Ascending aorta (tissue), 2 donors: ENCODE data around the gene RFNG. TPM values are rescaled to one million over a fixed set of nuclear protein-coding genes. Genes with fewer than 3 reads are reported as not detected.

Source experiments
- DNase-seq, 2 donors: peaks; one replicate each; pipeline ENCODE4 v3.0.0-alpha.2; 2019; ENCODE audit warnings: low spot score in 2 of 2
- H3K27ac ChIP-seq, 2 donors: fragments of 200-600 bp; sonication (generic); one replicate each; pipeline ENCODE4 v1.5.1; 2016 to 2017; ENCODE audit warnings: mild to moderate bottlenecking in 1 of 2
- H3K27me3 ChIP-seq: fragments of 200-600 bp; sonication (generic); one replicate; pipeline ENCODE4 v1.5.1; 2017
- H3K36me3 ChIP-seq, 2 donors: fragments of 200-600 bp; sonication (generic); one replicate each; pipeline ENCODE4 v1.5.1; 2016
- H3K4me1 ChIP-seq, 2 donors: fragments of 200-600 bp; sonication (generic); one replicate each; pipeline ENCODE4 v1.5.1; 2016 to 2017; ENCODE audit warnings: mild to moderate bottlenecking in 1 of 2
- H3K4me3 ChIP-seq, 2 donors: fragments of 200-600 bp; sonication (generic); one replicate each; pipeline ENCODE4 v1.5.1; 2016 to 2017; ENCODE audit warnings: mild to moderate bottlenecking in 1 of 2
- H3K9me3 ChIP-seq, 2 donors: fragments of 200-600 bp; sonication (generic); one replicate each; pipeline ENCODE4 v1.5.1; 2016
- intact Hi-C: fragments of 100-400 bp; cut with DNase I; formaldehyde crosslinking; loops from one replicate; pipeline ENCODE4 v1.15.1; 2023
- total RNA-seq: library from RNA; depleted of rRNA; stranded (reverse); fragments of >200 nt; gene quantifications from one replicate; pipeline ENCODE4 v1.1.0, GENCODE V29; 2016
- TF ChIP-seq, protein P1 (sequence below), 3 experiments: fragments of 200-600 bp in 2 of 3; fragments of 450-650 bp in 1 of 3; sonication (generic) in 2 of 3; IDR thresholded peaks; one replicate each; pipeline ENCODE4 v1.5.1; 2016 to 2019; ENCODE audit warnings: antibody characterized with exemption in 3 of 3, mild to moderate bottlenecking in 1 of 3, moderate library complexity in 1 of 3

Gene RFNG
- total RNA-seq, 1 donor from 2014 or later = 73.7 TPM

DNA sequence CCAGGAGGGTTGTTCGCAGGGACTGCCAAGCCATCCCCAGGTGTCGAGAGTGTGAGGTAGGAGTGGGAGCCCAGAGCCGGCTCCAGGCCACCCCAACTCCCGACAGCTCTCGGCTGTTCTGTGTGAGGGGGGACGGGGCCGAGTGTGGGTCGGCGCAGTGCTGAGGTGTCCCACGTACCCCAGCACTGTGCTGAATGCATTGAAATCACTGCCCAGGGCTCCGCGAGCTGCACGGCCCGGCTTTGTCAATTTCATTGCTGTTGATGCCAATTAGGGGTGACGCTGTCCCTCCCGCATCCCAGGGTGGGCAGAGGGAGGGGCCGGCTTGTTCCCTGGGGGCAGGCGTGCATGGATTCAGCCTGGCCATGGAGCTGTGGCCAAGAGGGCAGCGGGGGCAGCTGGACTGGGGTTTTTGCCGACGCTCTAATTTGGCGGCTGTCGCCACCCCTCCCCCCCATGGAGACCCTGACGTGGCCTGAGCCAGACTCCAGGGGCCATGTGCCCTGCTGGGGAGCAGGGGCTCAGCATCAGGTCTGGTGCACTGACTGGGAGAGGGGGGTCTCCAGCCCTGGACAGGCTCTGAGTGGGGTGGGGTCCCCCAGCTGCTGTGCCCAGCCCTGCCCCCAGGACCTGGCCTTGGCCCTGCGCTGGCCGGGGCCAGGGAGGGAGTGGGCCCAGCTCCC is 43.2 kb downstream of the RFNG start:
- Histone ChIP-seq H3K4me3 (no peak overlapping the region), H3K36me3 (no peaks in the 10 kb centered on the region), H3K27ac (peak overlapping the region in 1 of 2 donors; percentile 58), H3K27me3 (no peaks in the 10 kb centered on the region), H3K4me1 (peaks cover 14 to 44% of the 10 kb centered on the region in 2 donors), H3K9me3 (no peaks in the 10 kb centered on the region)
- no peak for DNase-seq
- TF ChIP-seq, protein P1, sequence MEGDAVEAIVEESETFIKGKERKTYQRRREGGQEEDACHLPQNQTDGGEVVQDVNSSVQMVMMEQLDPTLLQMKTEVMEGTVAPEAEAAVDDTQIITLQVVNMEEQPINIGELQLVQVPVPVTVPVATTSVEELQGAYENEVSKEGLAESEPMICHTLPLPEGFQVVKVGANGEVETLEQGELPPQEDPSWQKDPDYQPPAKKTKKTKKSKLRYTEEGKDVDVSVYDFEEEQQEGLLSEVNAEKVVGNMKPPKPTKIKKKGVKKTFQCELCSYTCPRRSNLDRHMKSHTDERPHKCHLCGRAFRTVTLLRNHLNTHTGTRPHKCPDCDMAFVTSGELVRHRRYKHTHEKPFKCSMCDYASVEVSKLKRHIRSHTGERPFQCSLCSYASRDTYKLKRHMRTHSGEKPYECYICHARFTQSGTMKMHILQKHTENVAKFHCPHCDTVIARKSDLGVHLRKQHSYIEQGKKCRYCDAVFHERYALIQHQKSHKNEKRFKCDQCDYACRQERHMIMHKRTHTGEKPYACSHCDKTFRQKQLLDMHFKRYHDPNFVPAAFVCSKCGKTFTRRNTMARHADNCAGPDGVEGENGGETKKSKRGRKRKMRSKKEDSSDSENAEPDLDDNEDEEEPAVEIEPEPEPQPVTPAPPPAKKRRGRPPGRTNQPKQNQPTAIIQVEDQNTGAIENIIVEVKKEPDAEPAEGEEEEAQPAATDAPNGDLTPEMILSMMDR (IDR thresholded peaks at IDR 0.05) = no peak
- intact Hi-C loops = no loop called here

DNA sequence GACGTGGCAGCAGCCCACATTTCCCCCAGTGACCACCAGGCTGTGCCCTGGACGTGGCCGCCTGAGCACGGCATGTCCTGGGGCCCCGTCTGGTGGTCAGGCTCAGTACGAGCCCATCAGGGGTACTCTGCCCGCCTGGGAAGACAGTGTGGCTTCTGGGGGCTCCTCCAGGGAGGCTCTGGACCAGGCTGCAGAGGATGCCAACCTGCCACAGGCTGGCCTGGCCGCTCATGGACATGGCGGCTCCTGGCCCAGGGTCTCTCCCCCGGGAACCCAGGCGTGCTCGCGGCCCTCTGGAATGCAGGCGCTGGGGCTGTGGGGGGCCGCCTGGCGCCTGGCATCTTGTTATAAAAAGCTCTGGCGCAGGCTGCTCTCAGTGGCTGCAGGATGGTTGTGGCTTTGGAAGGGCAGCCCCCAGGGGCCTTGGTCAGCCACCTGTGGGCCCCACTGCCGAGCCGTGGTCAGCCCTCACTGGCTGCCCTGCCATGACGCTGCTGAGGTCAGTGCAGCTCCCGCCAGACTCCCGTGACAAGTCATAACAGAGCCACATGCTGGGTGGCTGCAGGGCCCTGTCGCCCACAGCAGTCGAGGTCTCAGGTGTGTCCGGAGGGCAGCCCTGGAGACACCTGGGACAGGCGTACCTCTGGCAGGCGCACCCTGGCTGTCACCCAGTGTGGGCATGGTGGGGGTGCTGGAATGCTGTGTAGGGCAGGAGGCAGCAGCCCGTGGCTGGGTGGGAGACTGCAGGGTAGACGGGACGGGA is 43.9 kb downstream of the RFNG start:
- no peaks in the 10 kb centered on the region for H3K36me3 ChIP-seq
- DNase-seq = no peak
- H3K27me3 ChIP-seq = no peaks in the 10 kb centered on the region
- TF ChIP-seq, protein P1 (IDR thresholded peaks at IDR 0.05) = peak in 1 of 3 experiments; percentile 10
- no peak overlapping the region for H3K4me3 ChIP-seq
- H3K9me3 ChIP-seq = no peaks in the 10 kb centered on the region
- peaks cover 21 to 44% of the 10 kb centered on the region in 2 donors for H3K4me1 ChIP-seq
- H3K27ac ChIP-seq = peak overlapping the region; percentile 56 to 58
- intact Hi-C loops = no loop called here

DNA sequence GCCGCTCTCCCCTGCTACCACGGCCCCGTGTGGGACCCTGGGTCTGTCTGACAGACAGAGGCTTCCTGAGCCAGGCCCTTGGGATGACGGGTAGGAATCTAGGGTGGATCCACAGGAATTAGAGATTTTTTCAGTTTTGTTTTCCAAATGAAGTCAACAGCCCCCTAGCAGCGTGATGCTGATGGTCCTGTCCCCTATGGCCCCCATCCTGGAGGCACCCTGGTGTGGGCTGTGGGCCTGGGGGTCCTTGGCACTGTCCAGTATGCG is 44.5 kb downstream of the RFNG start:
- H3K36me3 ChIP-seq = no peaks in the 10 kb centered on the region
- peaks cover 19 to 46% of the 10 kb centered on the region in 2 donors for H3K4me1 ChIP-seq
- no peak for DNase-seq
- H3K27me3 ChIP-seq = no peaks in the 10 kb centered on the region
- no peak overlapping the region for H3K4me3 ChIP-seq
- peak overlapping the region; percentile 56 to 58 for H3K27ac ChIP-seq
- TF ChIP-seq, protein P1 (IDR thresholded peaks at IDR 0.05) = no peak
- intact Hi-C loops = no loop called here
- H3K9me3 ChIP-seq = no peaks in the 10 kb centered on the region

GRCh38 chr17:82006468-82007227 is 45.0 kb downstream of the RFNG start:
- intact Hi-C loops = no loop called here
- peak overlapping the region in 1 of 2 donors; percentile 9 for H3K4me3 ChIP-seq
- peak overlapping the region; percentile 56 to 58 for H3K27ac ChIP-seq
- H3K27me3 ChIP-seq = no peaks in the 10 kb centered on the region
- H3K4me1 ChIP-seq = peaks cover 19 to 46% of the 10 kb centered on the region in 2 donors
- peak in 1 of 2 donors; percentile 80 for DNase-seq
- TF ChIP-seq, protein P1 (IDR thresholded peaks at IDR 0.05) = no peak
- no peaks in the 10 kb centered on the region for H3K9me3 ChIP-seq
- H3K36me3 ChIP-seq = no peaks in the 10 kb centered on the region

DNA sequence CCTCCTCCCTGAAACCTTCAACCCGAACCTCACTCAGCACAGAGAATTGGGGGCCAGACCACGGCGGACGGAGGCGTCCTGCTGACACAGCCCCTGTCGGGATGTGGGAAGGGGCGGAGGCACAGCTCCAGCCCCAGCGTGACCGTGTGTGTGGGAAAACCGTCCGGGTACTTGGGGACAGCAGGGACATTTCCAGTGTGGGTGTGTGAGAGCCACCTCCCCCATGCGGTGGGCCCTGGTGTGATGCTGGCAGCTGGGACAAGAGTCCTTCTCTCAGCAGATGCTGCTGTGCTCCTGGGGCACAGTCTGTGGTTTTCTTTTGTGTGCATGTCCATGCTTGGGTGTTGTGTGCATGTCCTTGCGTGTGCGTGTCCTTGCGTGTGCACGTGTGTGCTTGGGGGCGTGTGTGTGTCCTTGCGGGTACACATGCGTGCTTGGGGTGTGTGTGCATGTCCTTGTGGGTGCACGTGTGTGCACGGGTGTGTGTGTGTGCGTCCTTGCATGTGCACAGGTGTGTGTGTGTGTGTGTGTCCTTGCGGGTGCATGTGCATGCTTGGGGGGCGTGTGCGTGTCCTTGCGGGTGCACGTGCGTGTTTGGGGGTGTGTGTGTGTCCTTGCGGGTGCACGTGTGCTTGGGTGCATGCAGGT is 45.8 kb downstream of the RFNG start:
- Histone ChIP-seq H3K36me3 (no peaks in the 10 kb centered on the region), H3K27ac (peak overlapping the region in 1 of 2 donors; percentile 85), H3K9me3 (no peaks in the 10 kb centered on the region), H3K4me3 (no peak overlapping the region), H3K27me3 (no peaks in the 10 kb centered on the region), H3K4me1 (peaks cover 19 to 46% of the 10 kb centered on the region in 2 donors)
- no peak for DNase-seq
- TF ChIP-seq, protein P1 (IDR thresholded peaks at IDR 0.05) = no peak
- intact Hi-C loops = no loop called here
